ENCODE results near the gene EDC3. TPM values are rescaled to one million over a fixed set of nuclear protein-coding genes. Genes with fewer than 3 reads are reported as not detected.
"Not testable (repeated sequence)": the region's sequence is repeated elsewhere in the genome, so short reads cannot be mapped to it uniquely, and the experiment has no call there.

EDC3 gene
- total RNA-seq, 1 donor from 2014 or later: 13.5 TPM

- intact Hi-C loops (cut with DNase I): no loop called here
- ATAC-seq (no peak), DNase-seq (ENCODE audit: missing footprints) (no peak)
Observed at GRCh38 chr15:74603789-74604705, 91.8 kb downstream of the EDC3 start.

- DNase-seq (ENCODE audit: missing footprints): no peak
- intact Hi-C loops (cut with DNase I): no loop called here
- no peak for ATAC-seq
Observed at GRCh38 chr15:74603026-74603788, 92.6 kb downstream of the EDC3 start.

GRCh38 chr15:74599156-74599555 is 96.7 kb downstream of the EDC3 start:
- intact Hi-C loops (cut with DNase I): no loop called here
- no peak for DNase-seq (ENCODE audit: missing footprints)
- ATAC-seq: no peak

- ATAC-seq: peak; percentile 98
- DNase-seq (ENCODE audit: missing footprints): peak; percentile 97
- intact Hi-C loops (cut with DNase I): no loop called here
Observed at GRCh38 chr15:74598126-74598842, 97.5 kb downstream of the EDC3 start.

- intact Hi-C loops (cut with DNase I); ATAC-seq; DNase-seq (ENCODE audit: missing footprints): not testable (repeated sequence)
Observed at GRCh38 chr15:74597146-74597705, 98.6 kb downstream of the EDC3 start.

- intact Hi-C loops (cut with DNase I); ATAC-seq; DNase-seq (ENCODE audit: missing footprints): not testable (repeated sequence)
Observed at GRCh38 chr15:74596736-74597135, 99.1 kb downstream of the EDC3 start.

GRCh38 chr15:74595271-74595670 is 100.6 kb downstream of the EDC3 start:
- intact Hi-C loops (cut with DNase I): no loop called here
- ATAC-seq (no peak), DNase-seq (ENCODE audit: missing footprints) (no peak)

GRCh38 chr15:74594455-74594854 is 101.4 kb downstream of the EDC3 start:
- intact Hi-C loops (cut with DNase I): no loop called here
- DNase-seq (ENCODE audit: missing footprints) (no peak), ATAC-seq (no peak)

- no peak for ATAC-seq
- intact Hi-C loops (cut with DNase I): no loop called here
- no peak for DNase-seq (ENCODE audit: missing footprints)
Observed at GRCh38 chr15:74593122-74593521, 102.7 kb downstream of the EDC3 start.

- ATAC-seq (no peak), DNase-seq (ENCODE audit: missing footprints) (no peak)
- intact Hi-C loops (cut with DNase I): no loop called here
Observed at GRCh38 chr15:74592222-74592621, 103.6 kb downstream of the EDC3 start.

GRCh38 chr15:74589826-74590225 is 106.0 kb downstream of the EDC3 start:
- intact Hi-C loops (cut with DNase I): loop anchor here (5.0 kb wide), 1 partner anchor 43 kb away; no protein-coding TSS in a partner anchor
- DNase-seq (ENCODE audit: missing footprints) (no peak), ATAC-seq (no peak)

GRCh38 chr15:74585857-74586256 is 110.0 kb downstream of the EDC3 start:
- no peak for DNase-seq (ENCODE audit: missing footprints)
- intact Hi-C loops (cut with DNase I): loop anchor here (5.0 kb wide), 1 partner anchor 39 kb away; no protein-coding TSS in a partner anchor
- ATAC-seq: no peak

- no peak for ATAC-seq
- DNase-seq (ENCODE audit: missing footprints): no peak
- intact Hi-C loops (cut with DNase I): loop anchor here (5.0 kb wide), 1 partner anchor 38 kb away; no protein-coding TSS in a partner anchor
Observed at GRCh38 chr15:74585191-74585590, 110.6 kb downstream of the EDC3 start.

GRCh38 chr15:74584779-74585178 is 111.0 kb downstream of the EDC3 start:
- ATAC-seq (no peak), DNase-seq (ENCODE audit: missing footprints) (no peak)
- intact Hi-C loops (cut with DNase I): loop anchor here (5.0 kb wide), 1 partner anchor 37 kb away; no protein-coding TSS in a partner anchor

- intact Hi-C loops (cut with DNase I): no loop called here
Observed at GRCh38 chr15:74584204-74584603, 111.6 kb downstream of the EDC3 start.

More at GRCh38 chr15:74584204-74584603, 111.6 kb downstream of the EDC3 start:
- DNase-seq (ENCODE audit: missing footprints) (no peak), ATAC-seq (no peak)

Data from Right ventricle myocardium inferior (tissue), 1 donor.